MM.1S (cell line): ENCODE data around the gene DEPP1.

Experiments used
- DNase-seq: peaks from one replicate; pipeline ENCODE4 v3.0.0-alpha.2; 2015
- H2AFZ ChIP-seq: fragments of 300-600 bp; sonication (generic); 2 replicates; pipeline ENCODE4 v1.6.0; 2016; ENCODE audit warnings: antibody characterized with exemption, low read length
- H3F3A ChIP-seq: fragments of 300-600 bp; sonication (generic); 2 replicates; pipeline ENCODE4 v1.6.1; 2016; ENCODE audit warnings: mild to moderate bottlenecking, antibody characterized with exemption, low read length, moderate library complexity, mixed read lengths; ENCODE audit not compliant: insufficient read depth
- H3K27ac ChIP-seq: fragments of 300-600 bp; sonication (generic); 2 replicates; pipeline ENCODE4 v1.5.1; 2016; ENCODE audit warnings: mild to moderate bottlenecking, low read length
- H3K27me3 ChIP-seq: fragments of 300-600 bp; sonication (generic); replicated peaks from 2 replicates; pipeline ENCODE4 v1.6.0; 2016; ENCODE audit warnings: low read length; ENCODE audit not compliant: insufficient read depth
- H3K36me3 ChIP-seq: fragments of 300-600 bp; sonication (generic); replicated peaks from 2 replicates; pipeline ENCODE4 v1.6.1; 2016; ENCODE audit warnings: mild to moderate bottlenecking, low read length, mixed read lengths; ENCODE audit not compliant: insufficient read depth
- H3K4me1 ChIP-seq: fragments of 300-600 bp; sonication (generic); 2 replicates; pipeline ENCODE4 v1.6.1; 2016; ENCODE audit warnings: low read length, mixed read lengths
- H3K4me2 ChIP-seq: fragments of 300-600 bp; sonication (generic); 2 replicates; pipeline ENCODE4 v1.6.0; 2016; ENCODE audit warnings: low read depth, low read length
- H3K4me3 ChIP-seq: fragments of 300-600 bp; sonication (generic); 2 replicates; pipeline ENCODE4 v1.5.1; 2016; ENCODE audit warnings: low read length, mixed read lengths
- H3K79me2 ChIP-seq: fragments of 300-600 bp; sonication (generic); 2 replicates; pipeline ENCODE4 v1.6.1; 2016; ENCODE audit warnings: mixed run types, low read length, mixed read lengths
- H3K9ac ChIP-seq: fragments of 300-600 bp; sonication (generic); 2 replicates; pipeline ENCODE4 v1.6.1; 2016; ENCODE audit warnings: low read length, mixed read lengths
- H3K9me2 ChIP-seq: fragments of 300-600 bp; sonication (generic); replicated peaks from 2 replicates; pipeline ENCODE4 v1.6.1; 2016; ENCODE audit warnings: mild to moderate bottlenecking, low read length, mixed read lengths; ENCODE audit not compliant: insufficient read depth
- H3K9me3 ChIP-seq: fragments of 300-600 bp; sonication (generic); replicated peaks from 2 replicates; pipeline ENCODE4 v1.6.1; 2016; ENCODE audit warnings: mild to moderate bottlenecking, low read length, mixed read lengths; ENCODE audit not compliant: insufficient read depth
- H4K20me1 ChIP-seq: fragments of 300-600 bp; sonication (generic); 2 replicates; pipeline ENCODE4 v1.6.1; 2016; ENCODE audit warnings: mild to moderate bottlenecking, low read length, moderate library complexity, mixed read lengths; ENCODE audit not compliant: insufficient read depth
- CTCF ChIP-seq: fragments of 300-600 bp; sonication (generic); IDR thresholded peaks from 2 replicates; pipeline ENCODE4 v1.5.1; 2016; ENCODE audit warnings: antibody characterized with exemption, low read length, mixed read lengths
- EZH2 ChIP-seq: fragments of 300-600 bp; sonication (generic); optimal IDR thresholded peaks from 2 replicates; pipeline ENCODE3; 2017; ENCODE audit warnings: low read depth, mild to moderate bottlenecking, antibody characterized with exemption, low read length, mixed read lengths
- EZH2phosphoT487 ChIP-seq: fragments of 300-600 bp; sonication (generic); IDR thresholded peaks from 2 replicates; pipeline ENCODE4 v1.6.1; 2018; ENCODE audit warnings: antibody characterized with exemption, low read length

The DEPP1 gene

GRCh38 chr10:44960088-44960460, 18.5 kb downstream of the DEPP1 start:
- TF ChIP-seq EZH2phosphoT487: no peak
- no peak for TF ChIP-seq CTCF
- TF ChIP-seq EZH2: no peak
- peaks cover 55% of the 10 kb centered on the region for H3F3A ChIP-seq
- peaks cover 66% of the 10 kb centered on the region for H3K79me2 ChIP-seq
- peak overlapping the region; percentile 87 for H3K27ac ChIP-seq
- H3K9me3 ChIP-seq: no peaks in the 10 kb centered on the region
- peak; percentile 44 for DNase-seq
- peak overlapping the region; percentile 93 for H3K4me3 ChIP-seq
- peaks cover 46% of the 10 kb centered on the region for H3K4me1 ChIP-seq
- H3K4me2 ChIP-seq: peak overlapping the region; percentile 97
- no peaks in the 10 kb centered on the region for H4K20me1 ChIP-seq
- H2AFZ ChIP-seq: peak overlapping the region; percentile 24; the same call in 1 of the 2 replicates
- H3K27me3 ChIP-seq: no peaks in the 10 kb centered on the region
- H3K9ac ChIP-seq: peak overlapping the region; percentile 86
- H3K36me3 ChIP-seq: no peaks in the 10 kb centered on the region
- H3K9me2 ChIP-seq: no peaks in the 10 kb centered on the region

DNA sequence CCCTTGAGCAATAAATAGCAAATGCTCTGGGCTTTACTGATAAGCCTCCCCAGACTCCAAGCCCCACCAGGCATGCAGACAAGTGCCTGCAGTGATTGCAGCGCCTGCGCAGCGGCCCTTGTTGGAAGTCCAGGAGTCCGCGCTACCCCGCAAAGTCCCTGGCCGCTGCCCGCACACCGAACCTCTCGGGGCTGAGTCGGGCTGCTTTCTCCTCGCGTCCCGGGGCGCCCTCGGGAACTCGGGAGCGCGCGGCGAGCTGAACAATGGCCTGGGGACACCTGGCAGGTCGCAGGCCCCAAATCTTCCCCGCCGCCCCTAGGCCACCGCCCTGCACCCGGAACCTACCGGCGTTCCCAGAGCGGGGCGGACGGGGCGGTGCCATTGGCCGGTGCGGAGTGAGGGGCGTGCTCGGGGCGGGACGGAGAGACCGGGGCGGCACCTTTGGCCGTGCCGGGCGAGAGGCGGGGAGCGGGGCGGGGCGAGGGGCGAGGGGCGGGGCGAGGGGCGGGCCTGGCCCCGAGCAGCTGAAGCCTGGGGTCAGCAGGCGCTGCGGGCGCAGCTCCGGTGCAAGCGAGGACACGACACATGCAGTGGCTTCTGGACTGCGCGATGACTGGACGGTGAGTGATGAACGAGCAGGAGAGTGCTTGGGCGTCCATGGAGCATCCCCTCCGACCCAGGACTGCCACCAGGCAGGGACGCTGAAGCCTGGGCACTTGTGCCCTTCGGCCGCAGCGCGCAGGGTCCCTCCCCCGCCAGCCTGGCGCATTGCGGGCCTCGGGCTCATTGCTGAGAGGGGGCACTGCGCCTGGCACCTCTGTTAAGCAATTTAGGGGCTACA, 19.1 kb downstream of the DEPP1 start, which contains the start of gene RASSF4:
RASSF4 (plus strand) TSS at position 556 of the 841 bp plus-strand sequence. CDS start 10,401 bp downstream, outside the sequence.
- no peaks in the 10 kb centered on the region for H3K27me3 ChIP-seq
- H3K4me1 ChIP-seq: peaks cover 40% of the 10 kb centered on the region
- no peaks in the 10 kb centered on the region for H3K9me3 ChIP-seq
- TF ChIP-seq CTCF (no peak), EZH2phosphoT487 (no peak), EZH2 (no peak)
- H3K4me2 ChIP-seq: peak within 1 kb of the TSS; percentile 97
- peak within 1 kb of the TSS; percentile 73 for H2AFZ ChIP-seq
- no peaks in the 10 kb centered on the region for H4K20me1 ChIP-seq
- H3K9ac ChIP-seq: peak within 1 kb of the TSS; percentile 86
- peak within 1 kb of the TSS; percentile 87 for H3K27ac ChIP-seq
- peak within 1 kb of the TSS; percentile 93 for H3K4me3 ChIP-seq
- H3K36me3 ChIP-seq: no peaks in the 10 kb centered on the region
- H3K9me2 ChIP-seq: no peaks in the 10 kb centered on the region
- peaks cover 60% of the 10 kb centered on the region for H3K79me2 ChIP-seq
- peak; percentile 93 for DNase-seq
- H3F3A ChIP-seq: peaks cover 50% of the 10 kb centered on the region

- H3K4me2 ChIP-seq: peak overlapping the region; percentile 94
- peaks cover 44% of the 10 kb centered on the region for H3F3A ChIP-seq
- H3K27me3 ChIP-seq: no peaks in the 10 kb centered on the region
- DNase-seq: no peak
- H3K4me1 ChIP-seq: peaks cover 34% of the 10 kb centered on the region
- peaks cover 54% of the 10 kb centered on the region for H3K79me2 ChIP-seq
- peak overlapping the region; percentile 73 for H2AFZ ChIP-seq
- H4K20me1 ChIP-seq: no peaks in the 10 kb centered on the region
- no peaks in the 10 kb centered on the region for H3K9me3 ChIP-seq
- no peak for TF ChIP-seq EZH2
- TF ChIP-seq CTCF: no peak
- no peak for TF ChIP-seq EZH2phosphoT487
- no peaks in the 10 kb centered on the region for H3K9me2 ChIP-seq
- peak overlapping the region; percentile 83 for H3K4me3 ChIP-seq
- no peaks in the 10 kb centered on the region for H3K36me3 ChIP-seq
- H3K27ac ChIP-seq: peak overlapping the region; percentile 57; the same call in 1 of the 2 replicates
- H3K9ac ChIP-seq: peak overlapping the region; percentile 70
Observed at GRCh38 chr10:44958898-44959246, 19.7 kb downstream of the DEPP1 start.
